HG03457 (cell line): Measurements from ENCODE around the gene NACA2.
"Not testable (repeated sequence)": the region's sequence is repeated elsewhere in the genome, so short reads cannot be mapped to it uniquely, and the experiment has no call there.

Experiments used
- ATAC-seq: cut with Tn5 transposase; IDR thresholded peaks from one replicate; pipeline ENCODE4 v1.9.1; 2021; ENCODE audit warnings: moderate number of reproducible peaks; ENCODE audit not compliant: unreplicated experiment

Gene NACA2

DNA sequence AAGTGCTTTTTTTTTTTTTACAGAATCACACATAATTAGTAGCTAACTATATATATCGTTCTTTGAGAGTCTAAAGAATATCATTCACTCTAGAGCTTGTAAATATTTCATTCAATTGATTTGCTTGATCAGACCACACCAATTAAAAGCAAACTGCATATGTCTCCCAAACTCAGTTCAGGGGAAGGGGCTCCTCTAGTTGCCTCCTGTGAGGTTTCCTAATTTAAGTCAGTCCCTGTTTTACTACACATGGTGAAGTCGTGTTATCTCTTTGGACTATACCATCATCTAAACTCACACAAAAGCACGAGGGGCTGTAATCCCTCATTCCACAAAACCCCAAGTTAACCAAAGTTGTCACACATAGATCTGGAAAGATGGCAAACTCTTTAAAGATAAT lies 11.7 kb downstream of the NACA2 start:
- no peak for ATAC-seq

GRCh38 chr17:61578645-61579044 lies 12.4 kb downstream of the NACA2 start:
- ATAC-seq, result no peak

DNA sequence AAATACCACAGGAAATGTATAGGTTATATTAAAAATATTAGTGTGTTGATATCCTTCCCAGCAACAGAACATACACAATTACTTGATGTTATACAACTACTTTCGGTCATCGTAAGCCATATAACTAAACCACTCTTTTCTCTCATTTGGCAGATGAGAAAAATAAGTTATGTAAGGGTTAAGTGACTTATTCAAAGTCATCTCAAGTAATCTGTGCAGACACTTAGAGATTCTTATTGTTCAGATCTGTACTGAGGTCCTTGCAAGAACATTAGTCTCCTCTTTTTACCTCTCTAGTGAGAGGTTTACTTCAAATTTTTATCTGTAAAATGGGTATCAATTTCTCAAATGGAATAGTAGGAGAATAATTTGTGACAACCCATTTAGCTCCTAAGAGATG lies 15.0 kb downstream of the NACA2 start:
- no peak for ATAC-seq

GRCh38 chr17:61575352-61575975 lies 15.6 kb downstream of the NACA2 start:
- no peak for ATAC-seq

DNA sequence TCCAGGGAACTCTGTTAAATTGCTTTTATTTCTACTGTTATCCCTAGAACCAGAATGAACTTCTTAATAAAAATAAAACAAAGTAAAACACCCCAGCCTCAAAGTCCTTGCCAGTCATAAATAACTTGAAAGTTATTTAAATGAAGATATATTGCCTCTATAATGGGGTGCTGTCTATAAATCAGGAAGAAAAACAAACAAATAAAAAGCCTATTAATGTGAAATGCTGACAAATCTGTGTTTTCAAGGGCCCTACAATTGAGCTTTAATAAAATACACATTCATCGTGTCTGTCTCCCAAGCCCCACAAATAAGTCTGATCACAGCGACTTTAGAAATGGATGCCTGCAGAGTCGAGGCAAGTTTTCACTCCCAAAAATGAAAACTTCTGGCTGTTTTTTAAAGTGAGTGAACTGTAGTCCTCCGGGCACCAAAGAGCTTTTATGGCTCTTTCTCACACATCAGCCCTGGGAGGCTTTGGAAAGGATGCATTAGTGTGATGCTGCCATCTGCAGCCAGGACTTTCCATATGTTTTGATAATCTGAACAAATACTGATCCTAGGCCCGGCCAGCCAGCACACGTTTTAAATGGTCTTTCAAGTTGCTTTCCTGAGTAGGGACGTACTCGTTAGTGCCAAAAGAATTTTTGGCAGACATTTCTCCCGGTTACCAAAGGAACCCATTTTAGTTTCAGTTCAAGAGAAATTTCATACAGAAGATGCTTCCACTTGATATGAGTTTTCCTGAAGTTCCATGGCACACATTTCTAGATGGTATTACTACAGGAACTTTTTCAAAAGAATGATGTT lies 16.3 kb downstream of the NACA2 start:
- no peak for ATAC-seq

GRCh38 chr17:61572547-61572946 lies 18.5 kb downstream of the NACA2 start:
- not testable (repeated sequence) for ATAC-seq

DNA sequence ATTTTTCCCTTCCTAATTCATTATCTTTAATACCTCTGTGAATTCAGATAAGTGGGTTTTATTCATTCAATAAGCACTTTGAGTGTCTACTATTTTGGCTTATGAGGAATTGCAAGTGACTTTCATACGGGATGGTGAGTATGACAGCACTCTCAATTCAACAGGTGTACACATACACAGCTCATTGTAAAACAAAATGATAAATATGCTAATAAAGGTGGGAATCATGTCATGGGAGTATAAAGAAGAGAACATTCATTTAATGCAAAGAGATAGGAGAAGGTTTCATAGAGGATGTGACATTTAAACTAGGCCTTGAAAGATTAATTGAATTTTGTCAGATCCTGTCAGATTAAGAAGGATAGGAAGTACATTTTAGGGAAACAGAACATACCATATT lies 19.4 kb downstream of the NACA2 start:
- ATAC-seq, result no peak

DNA sequence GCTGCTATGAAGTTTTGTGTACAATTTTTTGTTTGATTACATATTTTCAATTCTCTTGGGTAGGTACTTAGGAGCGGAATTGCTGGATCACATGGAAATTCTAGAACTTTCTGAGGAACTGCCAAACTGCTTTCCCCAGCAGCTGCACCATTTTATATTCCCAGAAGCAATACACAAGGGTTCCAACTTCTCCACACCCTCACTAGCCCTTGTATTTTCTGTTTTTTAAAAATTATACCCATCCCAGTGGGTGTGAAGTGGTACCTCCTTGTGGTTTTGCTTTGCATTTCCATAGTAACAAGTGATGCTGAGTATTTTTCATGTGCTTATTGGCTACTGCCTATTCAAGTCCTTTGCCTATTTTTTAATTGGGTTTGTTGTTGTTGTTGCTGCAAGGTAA lies 20.9 kb downstream of the NACA2 start:
- ATAC-seq, result no peak

GRCh38 chr17:61569525-61569924 lies 21.5 kb downstream of the NACA2 start:
- ATAC-seq, result not testable (repeated sequence)

DNA sequence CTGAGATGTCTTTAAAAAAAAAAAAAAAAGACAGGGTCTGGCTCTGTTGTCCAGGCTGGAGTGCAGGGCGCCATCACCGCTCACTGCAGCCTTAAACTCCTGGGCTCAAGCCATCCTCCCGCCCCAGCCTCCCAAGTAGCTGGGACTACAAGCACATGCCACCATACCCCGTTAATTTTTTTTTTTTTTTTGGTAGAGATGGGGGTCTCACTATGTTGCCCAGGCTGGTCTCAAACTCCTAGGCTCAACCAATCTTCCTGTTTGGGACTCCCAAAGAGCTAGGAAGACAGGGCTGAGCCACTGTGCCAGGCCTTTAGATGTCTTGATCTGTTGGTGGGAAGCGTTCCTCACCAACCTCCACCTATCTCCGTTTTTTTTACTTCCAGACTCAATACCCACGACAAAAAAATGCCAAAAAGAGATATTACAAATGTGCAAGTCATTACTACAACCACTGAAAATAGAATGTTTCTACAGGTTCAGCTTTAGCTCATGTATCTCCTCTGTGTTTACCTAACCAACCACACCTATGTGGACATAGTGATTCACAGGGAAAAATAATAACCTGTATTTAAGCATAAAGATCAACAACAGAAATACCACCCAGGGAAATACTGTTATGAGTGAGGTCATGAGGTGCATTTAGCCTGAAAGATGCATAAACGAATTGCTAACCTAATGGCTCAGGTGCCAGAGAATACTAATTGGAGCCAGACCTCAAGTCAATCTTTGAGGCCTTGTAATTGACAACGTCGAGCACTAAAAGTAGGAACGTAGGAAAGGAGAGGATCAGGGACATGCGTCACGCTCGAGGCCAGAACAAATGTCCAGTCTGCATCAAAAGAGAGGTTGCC lies 22.6 kb downstream of the NACA2 start:
- ATAC-seq, result no peak

- ATAC-seq, result no peak
Observed at GRCh38 chr17:61567045-61567802, 23.8 kb downstream of the NACA2 start.

- ATAC-seq, result not testable (repeated sequence)
Observed at GRCh38 chr17:61566448-61566847, 24.6 kb downstream of the NACA2 start.

DNA sequence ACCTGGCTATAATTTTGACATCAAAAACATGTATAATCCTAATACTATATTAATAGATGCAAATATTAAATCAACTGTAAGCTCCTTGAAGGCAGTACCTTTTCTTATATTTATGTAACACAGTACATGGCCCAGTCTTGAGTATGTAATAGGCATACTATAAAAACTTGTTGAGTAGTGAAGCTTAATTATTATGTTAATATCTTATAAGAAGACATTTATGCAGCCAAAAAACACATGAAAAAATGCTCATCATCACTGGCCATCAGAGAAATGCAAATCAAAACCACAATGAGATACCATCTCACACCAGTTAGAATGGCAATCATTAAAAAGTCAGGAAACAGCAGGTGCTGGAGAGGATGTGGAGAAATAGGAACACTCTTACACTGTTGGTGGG lies 25.2 kb downstream of the NACA2 start:
- not testable (repeated sequence) for ATAC-seq

GRCh38 chr17:61565213-61565612 lies 25.8 kb downstream of the NACA2 start:
- no peak for ATAC-seq

- no peak for ATAC-seq
Observed at GRCh38 chr17:61562287-61562686, 28.7 kb downstream of the NACA2 start.

GRCh38 chr17:61561354-61561753 lies 29.7 kb downstream of the NACA2 start:
- ATAC-seq, result no peak

DNA sequence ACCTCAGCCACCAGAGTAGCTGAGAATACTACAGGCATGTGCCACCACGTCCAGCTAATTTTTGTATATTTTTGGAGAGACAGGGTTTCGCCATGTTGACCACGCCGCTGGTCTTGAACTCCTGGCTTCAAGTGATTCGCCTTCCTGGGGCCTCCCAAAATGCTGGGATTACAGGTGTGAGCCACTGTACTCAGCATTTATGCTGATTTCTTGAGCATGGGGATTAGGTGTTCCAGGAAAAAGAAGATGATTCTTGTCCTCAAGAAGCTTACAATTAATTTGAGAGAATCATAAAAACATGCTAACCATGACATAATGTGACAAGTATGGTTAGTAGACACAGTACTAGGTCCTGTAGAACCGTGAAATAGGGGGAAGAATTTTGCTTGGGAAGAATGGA lies 30.9 kb downstream of the NACA2 start:
- no peak for ATAC-seq

- ATAC-seq, result no peak
Observed at GRCh38 chr17:61556224-61557188, 34.5 kb downstream of the NACA2 start.

- ATAC-seq, result no peak
Observed at GRCh38 chr17:61555127-61555566, 35.9 kb downstream of the NACA2 start.

DNA sequence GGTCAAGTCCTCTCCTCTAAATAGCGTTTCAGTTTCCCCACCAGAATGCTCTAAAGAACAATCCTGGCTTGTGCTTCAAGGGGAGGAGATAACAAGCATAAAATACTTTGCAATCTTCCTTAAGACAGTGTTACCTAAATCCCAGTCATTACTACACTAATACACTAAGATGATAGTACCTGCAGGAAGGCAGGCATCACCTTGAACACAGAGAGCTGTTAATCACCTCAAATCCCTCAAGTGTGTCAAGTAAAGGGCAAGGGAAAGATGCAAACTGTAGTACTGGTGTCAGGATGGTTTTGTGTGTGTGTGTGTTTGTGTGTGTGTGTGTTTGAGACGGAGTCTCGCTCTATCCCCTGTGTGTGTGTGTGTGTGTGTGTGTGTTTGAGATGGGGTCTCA lies 36.8 kb downstream of the NACA2 start:
- ATAC-seq, result no peak
